Ecto neural progenitor cell (in vitro differentiated cells): ENCODE results near the gene JAKMIP1.

Experiments used
- DNase-seq: peaks from one replicate; pipeline ENCODE4 v3.0.0-alpha.2; 2018; ENCODE audit warnings: low spot score

Gene JAKMIP1

DNA sequence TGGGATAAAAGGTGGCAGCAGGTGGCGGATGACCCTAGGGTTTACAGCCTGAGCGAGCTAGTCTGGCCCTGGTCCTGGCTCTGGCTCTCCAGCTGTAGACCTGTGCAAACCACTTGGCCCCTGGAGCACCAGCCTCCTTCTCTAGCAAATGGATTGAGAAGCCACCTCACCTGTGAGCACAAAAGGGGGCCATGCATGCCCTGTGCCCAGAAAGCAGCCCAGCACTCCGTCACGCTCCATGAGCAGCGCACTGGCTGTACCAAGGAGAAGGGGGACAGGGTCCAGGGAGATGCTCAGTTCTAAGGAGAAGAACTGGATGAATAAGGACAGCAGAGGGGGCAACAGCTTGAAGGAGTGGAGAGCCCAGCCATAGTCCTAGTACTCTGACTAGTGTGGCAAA lies 135.2 kb downstream of the JAKMIP1 start:
- DNase-seq = no peak

GRCh38 chr4:6064383-6064782 lies 136.0 kb downstream of the JAKMIP1 start:
- no peak for DNase-seq

- no peak for DNase-seq
Measured at GRCh38 chr4:6063684-6064083, 136.7 kb downstream of the JAKMIP1 start.

DNA sequence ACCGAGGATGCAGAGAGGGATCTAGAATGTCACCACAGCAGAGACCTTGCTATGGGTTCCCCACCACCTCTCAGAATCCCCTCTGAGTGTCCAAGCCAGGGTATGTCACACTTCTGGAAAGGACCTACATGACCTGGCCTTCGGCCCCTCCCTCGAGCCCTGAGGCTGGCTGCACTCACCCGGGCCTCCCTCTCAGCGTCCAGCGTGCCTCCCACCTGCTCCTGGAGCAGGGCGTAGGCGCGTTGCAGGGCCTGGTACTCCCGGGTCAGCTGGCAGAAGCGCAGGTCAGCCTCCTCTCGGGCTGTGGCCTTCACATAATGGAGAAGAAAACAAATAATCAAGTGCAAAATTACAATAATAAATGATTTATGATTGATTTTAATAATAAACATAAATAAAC lies 138.2 kb downstream of the JAKMIP1 start:
- no peak for DNase-seq

GRCh38 chr4:6059375-6059805 lies 141.0 kb downstream of the JAKMIP1 start:
- no peak for DNase-seq

GRCh38 chr4:6058531-6059374 lies 141.6 kb downstream of the JAKMIP1 start:
- no peak for DNase-seq

GRCh38 chr4:6056976-6057766 lies 143.2 kb downstream of the JAKMIP1 start:
- DNase-seq = no peak

DNA sequence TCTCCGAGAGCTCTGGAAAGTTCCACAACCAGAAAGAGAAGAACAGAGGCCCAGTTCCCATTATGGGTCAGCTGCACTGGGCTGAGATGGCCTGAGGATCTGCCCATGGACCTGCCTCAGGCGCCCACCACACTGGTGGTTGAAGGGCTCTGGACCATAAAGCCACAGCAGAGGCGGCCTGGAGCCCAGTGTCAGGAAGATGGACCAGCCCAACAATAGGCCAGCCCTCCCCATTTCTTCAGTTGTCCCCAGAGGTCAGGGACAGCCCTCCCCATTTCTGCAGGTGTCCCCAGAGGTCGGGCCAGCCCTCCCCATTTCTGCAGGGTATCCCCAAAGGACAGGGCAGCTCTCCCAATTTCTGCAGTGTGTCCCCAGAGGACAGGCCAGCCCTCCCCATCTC lies 144.9 kb downstream of the JAKMIP1 start:
- no peak for DNase-seq

DNA sequence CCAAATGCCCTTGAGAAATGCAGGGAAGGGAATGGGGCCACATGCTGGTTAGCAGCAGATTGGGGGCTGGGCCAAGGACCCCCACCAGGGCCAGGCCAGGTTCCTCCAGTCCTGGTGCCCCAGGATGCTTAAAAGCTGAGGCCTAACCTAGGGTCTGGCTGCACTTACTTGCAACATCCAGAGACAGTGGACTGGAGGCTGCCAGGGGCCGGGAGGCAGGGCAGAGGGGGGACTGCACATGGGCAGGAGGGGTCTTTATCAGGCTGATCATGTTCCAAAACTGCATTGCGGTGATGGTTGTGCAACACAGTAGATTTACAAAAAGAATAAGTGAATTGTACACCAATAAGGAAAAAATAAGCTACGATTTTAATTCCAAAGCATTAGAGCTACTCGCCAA lies 145.3 kb downstream of the JAKMIP1 start:
- DNase-seq = no peak

DNA sequence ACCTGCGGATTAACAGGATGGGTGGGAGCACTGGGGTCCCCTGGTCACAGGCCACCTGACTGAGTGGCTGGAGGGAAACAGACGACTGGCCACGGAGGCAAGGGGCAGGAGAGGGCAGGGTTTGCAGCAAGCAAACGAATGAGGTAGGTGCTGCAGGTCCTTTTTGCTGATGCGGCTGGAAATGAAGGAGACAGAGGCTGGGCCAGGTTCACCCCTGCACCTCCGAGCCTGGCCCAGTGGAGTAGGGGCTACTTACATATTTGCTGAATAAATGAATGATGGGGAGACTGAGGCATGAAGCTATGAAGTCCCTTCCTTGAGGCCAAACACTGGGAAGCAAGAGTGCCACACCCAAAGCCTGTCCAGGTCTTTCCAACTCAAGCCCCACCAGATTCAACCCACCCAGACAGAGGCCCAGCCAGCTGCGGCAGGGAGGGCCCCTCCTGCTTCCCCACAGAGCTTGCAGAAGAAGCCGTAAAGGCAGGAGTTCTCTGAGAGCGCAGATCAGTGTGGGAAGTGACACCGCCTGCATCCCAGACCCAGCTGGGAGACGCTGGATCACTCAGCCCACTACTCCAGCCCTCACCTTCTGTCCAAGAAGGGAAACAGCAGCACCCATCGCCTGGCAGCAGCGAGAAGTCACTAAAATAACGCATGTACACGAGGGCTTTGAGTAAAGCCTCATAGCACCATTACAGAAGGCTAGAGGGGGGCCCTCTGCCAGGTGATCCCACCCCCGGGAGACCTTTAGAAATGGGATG lies 146.0 kb downstream of the JAKMIP1 start:
- no peak for DNase-seq

DNA sequence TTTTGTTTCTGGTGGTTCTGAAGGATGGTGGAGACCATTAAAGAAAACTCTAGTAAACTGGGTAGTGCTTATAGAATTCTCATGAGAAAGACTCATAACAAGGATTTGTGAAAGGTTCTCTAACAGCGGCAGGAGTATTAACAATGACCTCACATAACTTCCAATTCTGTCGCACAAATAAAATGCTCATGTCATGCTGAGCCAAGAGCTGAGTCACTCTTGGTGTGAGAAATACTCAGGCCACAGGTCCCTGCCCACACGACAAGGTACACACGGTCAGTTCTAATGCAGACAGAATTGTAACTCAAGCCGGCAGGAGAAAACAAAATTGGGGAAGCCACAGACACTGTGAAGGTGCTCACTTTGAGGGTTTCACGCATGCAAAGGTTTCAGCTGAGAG lies 147.7 kb downstream of the JAKMIP1 start:
- DNase-seq = no peak

GRCh38 chr4:6050551-6050950 lies 149.8 kb downstream of the JAKMIP1 start:
- no peak for DNase-seq

GRCh38 chr4:6049985-6050384 lies 150.4 kb downstream of the JAKMIP1 start:
- no peak for DNase-seq

GRCh38 chr4:6049278-6049677 lies 151.1 kb downstream of the JAKMIP1 start:
- no peak for DNase-seq

DNA sequence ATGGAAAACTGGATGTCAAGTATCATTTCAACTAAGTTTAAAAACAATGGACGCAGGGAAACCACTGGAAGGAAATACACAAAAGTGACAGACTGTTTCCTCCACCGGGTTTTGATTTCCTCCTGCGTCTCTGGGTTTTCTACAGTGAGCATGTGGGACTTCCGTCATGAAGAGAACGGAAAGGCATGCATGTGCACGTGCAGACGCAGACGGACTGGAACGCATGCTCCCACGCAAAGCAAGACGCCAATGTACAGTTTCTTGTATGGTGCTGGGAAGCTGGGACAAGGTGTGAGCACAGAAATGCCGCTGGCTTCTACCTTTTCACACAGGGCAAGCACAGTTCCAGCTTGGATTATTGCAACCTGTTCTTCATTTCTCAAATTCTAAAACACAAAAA lies 151.8 kb downstream of the JAKMIP1 start:
- no peak for DNase-seq

- DNase-seq = no peak
Measured at GRCh38 chr4:6047130-6047673, 153.1 kb downstream of the JAKMIP1 start.

GRCh38 chr4:6046526-6047129 lies 153.7 kb downstream of the JAKMIP1 start:
- DNase-seq = no peak

GRCh38 chr4:6044805-6045204 lies 155.5 kb downstream of the JAKMIP1 start:
- no peak for DNase-seq

DNA sequence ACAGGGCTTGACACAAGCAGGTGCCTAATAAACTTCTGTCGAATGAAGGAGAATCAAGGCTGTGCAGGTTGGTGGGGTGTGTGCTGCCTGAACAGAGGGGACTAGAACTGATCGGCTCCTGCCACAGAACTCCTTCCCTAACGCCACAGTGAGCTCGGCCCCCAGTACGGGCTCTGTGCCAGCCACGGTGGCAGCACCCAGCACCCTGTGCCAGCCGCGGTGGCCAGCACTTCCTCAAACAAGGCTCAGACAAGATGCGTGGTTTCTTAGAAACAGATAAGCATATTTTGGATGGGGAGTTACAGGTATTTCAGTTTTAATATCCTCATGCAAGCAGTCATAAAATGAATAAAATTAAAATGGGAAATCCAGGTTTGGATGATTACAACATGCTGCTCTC lies 156.1 kb downstream of the JAKMIP1 start:
- DNase-seq = no peak

- no peak for DNase-seq
Measured at GRCh38 chr4:6043843-6044242, 156.5 kb downstream of the JAKMIP1 start.

- no peak for DNase-seq
Measured at GRCh38 chr4:6043188-6043587, 157.2 kb downstream of the JAKMIP1 start.
